Spleen (tissue), 7 donors: ENCODE data around the gene SHC2.

Experiments used
- POLR2A ChIP-seq, 3 donors: fragments of 450-650 bp; IDR thresholded peaks; one replicate each; pipeline ENCODE4 v1.5.1; 2017; ENCODE audit warnings: antibody characterized with exemption in 3 of 3, mild to moderate bottlenecking in 1 of 3
- TF ChIP-seq, protein P1 (sequence below), 11 experiments: fragments of 200-600 bp in 7 of 11; fragments of 450-650 bp in 4 of 11; sonication (generic) in 4 of 11; IDR thresholded peaks in 8 of 11; conservative IDR thresholded peaks in 3 of 11; 1 replicate in 7 of 11; 2 replicates in 4 of 11; pipeline versions ENCODE4 v1.4.0 to v1.8.0; 2016 to 2021; ENCODE audit warnings: antibody characterized with exemption in 11 of 11, inconsistent platforms in 4 of 11, mild to moderate bottlenecking in 1 of 11
- donor health status: DM: no; HTN: no; CAD: no; lungs with moderate emphysema.
- donor health status: DM: no; HTN: no; CAD: no.
- donor health status: DM: no; HTN: no; CAD: no.

DNA sequence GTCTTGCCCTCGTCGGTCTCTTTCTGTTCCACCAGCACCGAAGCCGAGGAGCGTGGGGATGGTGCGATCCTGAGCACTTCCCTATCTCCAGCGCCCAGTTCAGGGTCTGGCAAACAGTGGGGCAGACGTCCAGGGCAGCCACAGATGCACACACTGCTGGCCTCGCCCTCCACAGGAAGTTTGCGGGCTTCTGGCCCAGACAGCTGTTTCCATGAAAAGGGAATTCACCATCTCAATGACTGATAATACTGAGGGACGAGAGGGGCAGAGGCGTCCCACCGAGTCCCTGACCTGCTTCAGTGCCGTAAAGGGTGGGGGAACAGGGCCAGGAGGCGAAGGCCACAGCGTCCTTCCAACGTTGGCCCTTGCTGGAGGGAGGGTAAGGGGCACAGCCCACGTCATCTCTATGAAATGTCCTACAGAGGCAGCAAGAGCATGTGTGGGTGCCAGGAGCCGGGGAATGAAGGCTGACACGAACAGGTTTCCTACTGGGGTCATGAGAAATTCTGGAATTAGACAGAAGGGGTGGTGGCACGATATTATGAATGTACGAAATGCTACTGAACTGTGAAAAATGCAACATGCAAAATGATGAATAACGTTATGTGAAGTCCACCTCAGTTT is 19.5 kb downstream of the SHC2 start:
- TF ChIP-seq, protein P1, sequence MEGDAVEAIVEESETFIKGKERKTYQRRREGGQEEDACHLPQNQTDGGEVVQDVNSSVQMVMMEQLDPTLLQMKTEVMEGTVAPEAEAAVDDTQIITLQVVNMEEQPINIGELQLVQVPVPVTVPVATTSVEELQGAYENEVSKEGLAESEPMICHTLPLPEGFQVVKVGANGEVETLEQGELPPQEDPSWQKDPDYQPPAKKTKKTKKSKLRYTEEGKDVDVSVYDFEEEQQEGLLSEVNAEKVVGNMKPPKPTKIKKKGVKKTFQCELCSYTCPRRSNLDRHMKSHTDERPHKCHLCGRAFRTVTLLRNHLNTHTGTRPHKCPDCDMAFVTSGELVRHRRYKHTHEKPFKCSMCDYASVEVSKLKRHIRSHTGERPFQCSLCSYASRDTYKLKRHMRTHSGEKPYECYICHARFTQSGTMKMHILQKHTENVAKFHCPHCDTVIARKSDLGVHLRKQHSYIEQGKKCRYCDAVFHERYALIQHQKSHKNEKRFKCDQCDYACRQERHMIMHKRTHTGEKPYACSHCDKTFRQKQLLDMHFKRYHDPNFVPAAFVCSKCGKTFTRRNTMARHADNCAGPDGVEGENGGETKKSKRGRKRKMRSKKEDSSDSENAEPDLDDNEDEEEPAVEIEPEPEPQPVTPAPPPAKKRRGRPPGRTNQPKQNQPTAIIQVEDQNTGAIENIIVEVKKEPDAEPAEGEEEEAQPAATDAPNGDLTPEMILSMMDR (IDR thresholded peaks at IDR 0.05 in 8 of 11, conservative IDR thresholded peaks at IDR 0.05 in 3 of 11) = no peak
- no peak for TF ChIP-seq POLR2A (IDR thresholded peaks at IDR 0.05)
